ENCODE data around the gene DSCAM.

- no peak for TF ChIP-seq EZH2 (IDR thresholded peaks at IDR 0.05; ENCODE audit: borderline replicate concordance, low read length)
- TF ChIP-seq, protein P1, sequence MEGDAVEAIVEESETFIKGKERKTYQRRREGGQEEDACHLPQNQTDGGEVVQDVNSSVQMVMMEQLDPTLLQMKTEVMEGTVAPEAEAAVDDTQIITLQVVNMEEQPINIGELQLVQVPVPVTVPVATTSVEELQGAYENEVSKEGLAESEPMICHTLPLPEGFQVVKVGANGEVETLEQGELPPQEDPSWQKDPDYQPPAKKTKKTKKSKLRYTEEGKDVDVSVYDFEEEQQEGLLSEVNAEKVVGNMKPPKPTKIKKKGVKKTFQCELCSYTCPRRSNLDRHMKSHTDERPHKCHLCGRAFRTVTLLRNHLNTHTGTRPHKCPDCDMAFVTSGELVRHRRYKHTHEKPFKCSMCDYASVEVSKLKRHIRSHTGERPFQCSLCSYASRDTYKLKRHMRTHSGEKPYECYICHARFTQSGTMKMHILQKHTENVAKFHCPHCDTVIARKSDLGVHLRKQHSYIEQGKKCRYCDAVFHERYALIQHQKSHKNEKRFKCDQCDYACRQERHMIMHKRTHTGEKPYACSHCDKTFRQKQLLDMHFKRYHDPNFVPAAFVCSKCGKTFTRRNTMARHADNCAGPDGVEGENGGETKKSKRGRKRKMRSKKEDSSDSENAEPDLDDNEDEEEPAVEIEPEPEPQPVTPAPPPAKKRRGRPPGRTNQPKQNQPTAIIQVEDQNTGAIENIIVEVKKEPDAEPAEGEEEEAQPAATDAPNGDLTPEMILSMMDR (IDR thresholded peaks at IDR 0.05; ENCODE audit: low read length): no peak
Observed at GRCh38 chr21:40507978-40508377, 339.0 kb downstream of the DSCAM start.

Measured in OCI-LY1 (cell line).